Measurements from ENCODE around the gene WDPCP.
"Not testable (repeated sequence)": the region's sequence is repeated elsewhere in the genome, so short reads cannot be mapped to it uniquely, and the experiment has no call there.

Gene WDPCP

DNA sequence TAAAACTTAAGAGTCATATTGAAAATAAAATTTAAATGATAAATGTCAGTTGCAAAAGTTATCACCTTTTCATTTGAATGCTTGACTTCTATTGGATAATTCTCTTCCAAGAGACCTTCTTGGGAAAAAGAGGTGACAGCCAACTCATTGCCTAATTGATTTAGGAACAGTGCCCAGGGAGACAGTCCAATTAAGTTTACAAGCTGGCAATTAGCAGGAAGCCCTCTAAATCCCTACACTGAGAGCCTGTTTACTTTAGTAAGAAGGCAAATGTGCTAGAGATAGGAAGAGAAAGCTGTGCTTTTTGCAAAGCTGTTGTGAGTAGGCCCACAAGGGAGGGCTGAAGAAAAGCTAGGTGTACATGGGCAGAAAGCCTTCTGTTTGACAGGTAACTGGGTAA, 189.1 kb downstream of the WDPCP start:
- FAIRE-seq = no peak
- TF ChIP-seq POLR2AphosphoS5 (IDR thresholded peaks at IDR 0.05; ENCODE audit: low read depth, low read length) = no peak
- TF ChIP-seq TAF1 (IDR thresholded peaks at IDR 0.05; ENCODE audit: borderline replicate concordance, low read depth, low read length) = no peak
- TF ChIP-seq POLR2A (IDR thresholded peaks at IDR 0.05; ENCODE audit: low read depth, low read length) = no peak
- no peak for DNase-seq (ENCODE audit: insufficient read length)

DNA sequence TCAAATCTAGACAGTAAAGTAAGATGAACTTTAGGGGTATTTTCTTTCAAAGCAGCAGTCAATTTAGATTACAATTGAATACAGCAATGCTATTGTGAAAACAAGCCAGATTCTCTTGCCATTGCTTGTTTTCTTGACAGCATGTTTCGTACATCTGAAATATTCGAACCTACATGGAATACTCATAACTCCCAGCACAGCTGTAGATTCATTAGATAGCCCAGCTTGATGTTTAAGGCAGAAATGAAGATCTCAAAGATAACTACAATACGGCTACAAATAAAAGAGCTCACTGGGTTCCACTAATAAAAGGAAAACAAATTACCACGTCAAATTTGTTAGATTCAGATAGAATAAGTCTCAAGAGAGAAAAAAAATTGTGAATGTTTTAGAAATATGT, 208.8 kb downstream of the WDPCP start:
- TF ChIP-seq TAF1 (IDR thresholded peaks at IDR 0.05; ENCODE audit: borderline replicate concordance, low read depth, low read length) (no peak), POLR2AphosphoS5 (IDR thresholded peaks at IDR 0.05; ENCODE audit: low read depth, low read length) (no peak), POLR2A (IDR thresholded peaks at IDR 0.05; ENCODE audit: low read depth, low read length) (no peak)
- DNase-seq (ENCODE audit: insufficient read length) (no peak), FAIRE-seq (no peak)

DNA sequence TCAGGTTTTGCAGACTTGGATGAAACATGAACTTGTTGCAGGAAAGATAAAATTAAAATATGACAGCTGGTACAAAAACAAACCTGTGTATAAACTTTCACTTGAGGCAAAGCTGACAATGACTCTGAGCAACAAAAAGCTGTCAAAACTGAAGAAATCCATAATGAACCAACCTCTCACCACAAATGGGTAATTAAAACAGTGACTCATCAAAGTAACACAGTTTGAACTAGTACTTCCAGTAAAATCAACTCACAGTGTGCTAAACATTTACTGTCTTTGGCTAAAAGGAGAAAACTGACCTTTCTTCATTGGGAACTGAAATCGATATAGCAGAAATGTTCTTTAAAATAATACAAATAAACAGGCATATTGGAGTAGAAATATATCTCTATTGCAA, 209.7 kb downstream of the WDPCP start:
- no peak for DNase-seq (ENCODE audit: insufficient read length)
- FAIRE-seq = no peak
- TF ChIP-seq TAF1 (IDR thresholded peaks at IDR 0.05; ENCODE audit: borderline replicate concordance, low read depth, low read length) (no peak), POLR2A (IDR thresholded peaks at IDR 0.05; ENCODE audit: low read depth, low read length) (no peak)

DNA sequence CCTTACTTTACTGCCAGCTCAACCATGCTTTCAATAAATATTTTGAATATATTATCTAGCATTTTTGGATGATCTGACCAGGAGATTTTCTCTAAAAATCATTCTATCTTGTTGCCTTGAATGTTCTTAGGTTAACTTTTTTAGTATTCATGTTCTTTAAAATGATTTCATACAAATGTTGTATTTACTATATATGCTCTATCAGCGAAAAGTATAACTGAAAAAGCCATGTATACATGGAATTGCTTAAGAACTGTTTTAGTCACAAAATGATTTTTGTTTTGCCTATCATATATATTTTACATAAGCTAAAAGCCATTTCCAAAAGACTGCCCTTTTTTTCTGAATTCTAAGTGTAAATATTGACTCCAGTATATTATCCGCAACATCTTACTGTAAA, 213.9 kb downstream of the WDPCP start:
- TF ChIP-seq POLR2A (IDR thresholded peaks at IDR 0.05; ENCODE audit: low read depth, low read length) (no peak), TAF1 (IDR thresholded peaks at IDR 0.05; ENCODE audit: borderline replicate concordance, low read depth, low read length) (no peak), POLR2AphosphoS5 (IDR thresholded peaks at IDR 0.05; ENCODE audit: low read depth, low read length) (no peak)
- no peak for FAIRE-seq

DNA sequence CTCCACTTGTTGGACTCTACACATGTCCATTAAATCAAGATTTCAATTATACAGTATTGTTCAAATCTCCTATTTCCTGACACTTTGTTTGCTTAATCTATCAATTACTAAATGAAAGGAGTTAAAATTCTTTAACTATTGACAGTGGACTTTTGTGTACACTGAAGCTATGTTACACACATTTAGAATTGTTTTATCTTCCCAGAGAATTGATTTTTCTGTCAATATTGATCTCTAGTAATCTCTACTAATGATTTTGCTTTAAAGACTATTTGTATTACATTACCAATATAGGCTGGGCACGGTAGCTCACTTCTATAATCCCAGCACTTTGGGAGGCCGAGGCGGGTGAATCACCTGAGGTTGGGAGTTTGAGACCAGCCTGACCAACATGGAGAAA, 215.7 kb downstream of the WDPCP start:
- DNase-seq (ENCODE audit: insufficient read length) (no peak), FAIRE-seq (no peak)
- TF ChIP-seq TAF1 (IDR thresholded peaks at IDR 0.05; ENCODE audit: borderline replicate concordance, low read depth, low read length) = no peak
- no peak for TF ChIP-seq POLR2A (IDR thresholded peaks at IDR 0.05; ENCODE audit: low read depth, low read length)
- no peak for TF ChIP-seq POLR2AphosphoS5 (IDR thresholded peaks at IDR 0.05; ENCODE audit: low read depth, low read length)

More for the DNA sequence above, 213.9 kb downstream of the WDPCP start:
- DNase-seq (ENCODE audit: insufficient read length) = no peak

DNA sequence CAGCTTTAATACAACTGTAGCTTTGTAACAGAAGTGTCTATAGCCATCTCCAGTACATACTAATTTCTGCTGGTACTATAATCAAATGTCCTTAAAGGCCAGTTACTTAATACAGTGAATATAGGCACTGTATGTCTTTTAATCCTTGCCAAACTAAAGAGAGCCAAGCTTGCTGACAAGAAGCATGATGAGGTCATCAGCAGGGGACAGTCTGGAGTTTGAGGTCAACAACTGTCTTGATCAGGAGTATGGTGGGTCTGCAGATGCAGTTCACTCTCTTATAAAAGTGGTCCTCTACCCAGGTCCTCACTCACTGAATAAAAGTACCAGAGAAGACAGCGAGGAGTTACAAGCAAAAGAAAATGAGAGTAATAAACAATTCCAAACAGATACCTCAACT, 219.1 kb downstream of the WDPCP start:
- FAIRE-seq (no peak), DNase-seq (ENCODE audit: insufficient read length) (no peak)
- TF ChIP-seq POLR2A (IDR thresholded peaks at IDR 0.05; ENCODE audit: low read depth, low read length) (no peak), TAF1 (IDR thresholded peaks at IDR 0.05; ENCODE audit: borderline replicate concordance, low read depth, low read length) (no peak), POLR2AphosphoS5 (IDR thresholded peaks at IDR 0.05; ENCODE audit: low read depth, low read length) (no peak)

DNA sequence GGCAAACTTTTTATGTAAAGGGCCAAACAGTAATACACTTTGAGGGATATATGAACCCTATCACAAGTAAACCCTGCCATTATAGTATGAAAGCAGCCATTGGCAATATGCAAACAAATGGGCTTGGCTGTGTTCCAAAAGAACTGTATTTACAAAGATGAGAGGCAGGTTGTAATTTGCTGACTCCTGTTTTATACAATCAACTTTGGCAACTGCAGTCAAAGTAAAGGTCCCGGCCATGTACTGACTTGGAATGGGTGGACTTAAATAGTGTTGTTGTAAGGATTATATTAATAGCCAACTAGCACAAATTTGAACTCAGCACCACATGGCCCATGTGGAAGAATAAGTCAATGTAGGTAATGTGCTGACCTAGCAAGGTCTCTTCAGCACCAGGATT, 223.4 kb downstream of the WDPCP start:
- no peak for TF ChIP-seq TAF1 (IDR thresholded peaks at IDR 0.05; ENCODE audit: borderline replicate concordance, low read depth, low read length)
- no peak for TF ChIP-seq POLR2A (IDR thresholded peaks at IDR 0.05; ENCODE audit: low read depth, low read length)
- TF ChIP-seq POLR2AphosphoS5 (IDR thresholded peaks at IDR 0.05; ENCODE audit: low read depth, low read length) = no peak
- DNase-seq (ENCODE audit: insufficient read length) (no peak), FAIRE-seq (no peak)

DNA sequence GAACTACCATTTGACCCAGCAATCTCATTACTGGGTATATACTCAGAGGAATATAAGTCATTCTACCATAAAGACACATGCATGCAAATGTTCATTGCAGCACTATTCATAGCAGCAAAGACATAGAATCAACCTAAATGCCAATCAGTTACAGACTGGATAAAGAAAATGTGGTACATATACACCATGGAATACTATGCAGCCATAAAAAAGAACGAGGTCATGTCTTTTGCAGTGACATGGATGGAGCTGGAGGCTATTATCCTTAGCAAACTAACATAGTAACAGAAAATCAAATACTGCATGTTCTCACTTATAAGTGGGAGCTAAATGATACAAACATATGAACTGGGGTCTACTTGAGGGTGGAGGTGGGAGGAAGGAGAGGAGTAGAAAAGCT, 230.6 kb downstream of the WDPCP start:
- not testable (repeated sequence) for FAIRE-seq; DNase-seq (ENCODE audit: insufficient read length)

DNA sequence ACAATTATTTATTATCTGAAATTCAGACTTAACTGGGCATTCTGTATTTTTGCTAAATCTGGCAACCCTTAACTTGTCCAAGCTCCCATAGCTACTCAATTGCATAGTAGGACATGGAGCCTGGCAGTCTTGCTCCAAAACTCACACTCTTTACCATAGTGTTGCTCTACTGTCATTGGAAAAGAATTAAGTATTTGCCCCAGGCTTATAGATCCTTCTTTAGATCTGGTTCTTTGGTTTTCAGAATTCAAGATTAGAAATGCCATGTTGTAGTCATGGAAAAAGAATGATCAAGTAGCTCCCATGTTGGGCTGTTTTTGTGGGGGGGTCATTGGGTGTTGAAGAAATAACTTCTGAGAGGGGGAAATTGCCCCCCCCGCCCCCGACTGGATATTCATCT, 240.9 kb downstream of the WDPCP start:
- TF ChIP-seq POLR2A (IDR thresholded peaks at IDR 0.05; ENCODE audit: low read depth, low read length) (no peak), POLR2AphosphoS5 (IDR thresholded peaks at IDR 0.05; ENCODE audit: low read depth, low read length) (no peak)
- DNase-seq (ENCODE audit: insufficient read length) (no peak), FAIRE-seq (no peak)

DNA sequence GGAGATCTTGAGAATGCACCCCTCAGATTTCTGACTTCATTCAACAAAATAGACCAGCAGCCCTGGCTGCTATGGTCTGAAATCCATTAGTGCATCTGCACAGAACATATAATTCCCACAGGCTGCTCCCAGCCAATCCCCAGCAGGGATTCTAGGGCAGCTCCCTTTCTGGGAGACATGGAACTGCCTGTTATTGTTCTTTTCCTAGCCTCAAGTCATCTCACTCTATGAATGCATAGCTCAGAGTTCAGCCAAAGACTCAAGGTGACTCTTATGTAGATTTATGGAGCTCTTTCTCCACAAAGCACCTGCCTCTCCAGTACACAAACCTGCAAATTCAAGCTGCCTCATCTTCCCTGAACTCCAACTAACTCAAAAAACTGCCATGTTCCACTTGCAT, 241.9 kb downstream of the WDPCP start:
- no peak for DNase-seq (ENCODE audit: insufficient read length)
- no peak for FAIRE-seq
- TF ChIP-seq POLR2A (IDR thresholded peaks at IDR 0.05; ENCODE audit: low read depth, low read length) (no peak), TAF1 (IDR thresholded peaks at IDR 0.05; ENCODE audit: borderline replicate concordance, low read depth, low read length) (no peak), POLR2AphosphoS5 (IDR thresholded peaks at IDR 0.05; ENCODE audit: low read depth, low read length) (no peak)

DNA sequence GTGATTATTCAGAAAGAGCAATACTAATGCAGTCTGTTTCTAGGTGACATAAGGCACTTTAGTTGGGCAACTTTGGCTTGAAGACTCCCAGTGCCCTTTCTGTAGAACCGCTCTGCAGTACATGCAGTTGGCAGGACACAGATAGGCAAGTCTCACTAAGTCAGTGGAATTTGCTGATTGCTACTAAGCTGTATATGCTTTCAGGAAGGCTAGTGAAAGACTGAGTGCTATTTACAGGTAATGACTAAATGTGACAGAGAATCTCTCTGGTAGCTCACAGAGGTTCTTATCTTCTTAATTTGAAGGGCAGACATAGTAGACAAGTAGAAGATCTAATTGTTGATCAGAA, 243.0 kb downstream of the WDPCP start:
- DNase-seq (ENCODE audit: insufficient read length) (no peak), FAIRE-seq (no peak)
- TF ChIP-seq TAF1 (IDR thresholded peaks at IDR 0.05; ENCODE audit: borderline replicate concordance, low read depth, low read length) = no peak
- TF ChIP-seq POLR2AphosphoS5 (IDR thresholded peaks at IDR 0.05; ENCODE audit: low read depth, low read length) = no peak
- TF ChIP-seq POLR2A (IDR thresholded peaks at IDR 0.05; ENCODE audit: low read depth, low read length) = no peak

DNA sequence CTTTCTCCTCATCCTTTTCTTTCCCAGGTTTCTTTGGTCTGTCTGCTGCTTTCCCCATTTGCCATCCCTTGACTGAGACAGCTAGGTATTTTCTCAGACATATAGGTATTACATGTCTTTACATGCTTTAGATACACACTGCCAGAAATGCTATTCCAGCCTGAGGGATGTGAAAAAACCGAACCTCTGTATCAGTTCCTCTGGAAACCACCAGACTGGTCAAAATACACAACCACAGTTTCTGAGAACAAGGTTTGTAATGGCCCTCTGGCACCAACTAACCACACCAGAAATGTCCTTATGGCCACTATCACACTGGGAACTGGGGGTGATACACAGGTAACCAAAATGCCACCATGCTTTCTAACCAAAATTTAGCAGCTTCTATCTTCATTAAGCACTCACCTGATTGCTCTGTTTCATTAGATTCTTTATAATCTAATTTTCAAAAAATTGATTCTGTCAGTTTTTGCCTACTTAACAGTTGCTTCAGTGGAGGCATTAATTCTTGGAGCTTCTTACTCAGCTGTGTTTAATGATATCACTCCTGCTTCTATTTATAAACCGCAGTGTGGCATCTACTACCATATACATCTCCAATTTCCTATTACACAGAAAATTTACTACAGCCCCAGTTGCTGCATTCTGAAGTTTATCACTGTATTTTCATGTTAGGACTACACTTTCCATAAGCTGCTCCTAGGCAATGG, 243.5 kb downstream of the WDPCP start:
- DNase-seq (ENCODE audit: insufficient read length) = no peak
- TF ChIP-seq TAF1 (IDR thresholded peaks at IDR 0.05; ENCODE audit: borderline replicate concordance, low read depth, low read length) = no peak
- TF ChIP-seq POLR2AphosphoS5 (IDR thresholded peaks at IDR 0.05; ENCODE audit: low read depth, low read length) = no peak
- no peak for TF ChIP-seq POLR2A (IDR thresholded peaks at IDR 0.05; ENCODE audit: low read depth, low read length)
- FAIRE-seq = no peak
